Activated CD4-positive, alpha-beta memory T cell treated with anti-CD3 and anti-CD28 coated beads for 36 hours (primary cell): ENCODE results near the gene RCAN1. TPM values are rescaled to one million over a fixed set of nuclear protein-coding genes. Genes with fewer than 3 reads are reported as not detected.
"Not testable (repeated sequence)": the region's sequence is repeated elsewhere in the genome, so short reads cannot be mapped to it uniquely, and the experiment has no call there.

Experiments used
- CTCF ChIA-PET: fragments of 350-600 bp; sonication (Branson Sonifier 250); formaldehyde crosslinking; loops from one replicate; lab custom pipeline; 2021; ENCODE audit warnings: antibody characterized with exemption, inconsistent platforms; lab: Charles Lee
- POLR2A ChIA-PET: fragments of 350-600 bp; sonication (Branson Sonifier 250); formaldehyde crosslinking; loops from one replicate; lab custom pipeline; 2021; ENCODE audit warnings: antibody characterized with exemption; lab: Charles Lee
- DNase-seq: peaks from one replicate; pipeline ENCODE4 v3.0.0-alpha.2; 2020
- H3K27ac Mint-ChIP-seq: one replicate; pipeline ENCODE4 v1.8.0; 2021; ENCODE audit warnings: mixed read lengths
- H3K27me3 Mint-ChIP-seq: one replicate; pipeline ENCODE4 v1.8.0; 2021; ENCODE audit warnings: mixed read lengths
- H3K36me3 Mint-ChIP-seq: one replicate; pipeline ENCODE4 v1.8.0; 2021; ENCODE audit warnings: mixed read lengths
- H3K4me1 Mint-ChIP-seq: one replicate; pipeline ENCODE4 v1.8.0; 2021; ENCODE audit warnings: low read depth, mixed read lengths
- H3K4me3 Mint-ChIP-seq: one replicate; pipeline ENCODE4 v1.8.0; 2021; ENCODE audit warnings: mild to moderate bottlenecking, mixed read lengths
- H3K9me3 Mint-ChIP-seq: one replicate; pipeline ENCODE4 v1.8.0; 2021; ENCODE audit warnings: mixed read lengths
- intact Hi-C: fragments of 100-400 bp; cut with micrococcal nuclease; formaldehyde crosslinking; loops from one replicate; pipeline ENCODE4 v1.15.1; 2023
- total RNA-seq, 2 experiments: library from RNA; stranded (reverse); gene quantifications; one replicate each; pipeline ENCODE4 v1.2.3, GENCODE V29; 2021

Gene RCAN1
- total RNA-seq, 2 experiments from 2014 or later, result 8.6 to 9.7 TPM

GRCh38 chr21:34560021-34560420 is 54.9 kb downstream of the RCAN1 start:
- H3K27me3 Mint-ChIP-seq, result no peaks in the 10 kb centered on the region
- ChIA-PET POLR2A (no interaction called here), CTCF (no interaction called here)
- H3K4me3 Mint-ChIP-seq, result no peak overlapping the region
- intact Hi-C loops, result no loop called here
- peaks cover 5% of the 10 kb centered on the region for H3K4me1 Mint-ChIP-seq
- DNase-seq, result no peak
- peaks cover 4% of the 10 kb centered on the region for H3K36me3 Mint-ChIP-seq
- no peak overlapping the region for H3K27ac Mint-ChIP-seq
- peaks cover 3% of the 10 kb centered on the region for H3K9me3 Mint-ChIP-seq

DNA sequence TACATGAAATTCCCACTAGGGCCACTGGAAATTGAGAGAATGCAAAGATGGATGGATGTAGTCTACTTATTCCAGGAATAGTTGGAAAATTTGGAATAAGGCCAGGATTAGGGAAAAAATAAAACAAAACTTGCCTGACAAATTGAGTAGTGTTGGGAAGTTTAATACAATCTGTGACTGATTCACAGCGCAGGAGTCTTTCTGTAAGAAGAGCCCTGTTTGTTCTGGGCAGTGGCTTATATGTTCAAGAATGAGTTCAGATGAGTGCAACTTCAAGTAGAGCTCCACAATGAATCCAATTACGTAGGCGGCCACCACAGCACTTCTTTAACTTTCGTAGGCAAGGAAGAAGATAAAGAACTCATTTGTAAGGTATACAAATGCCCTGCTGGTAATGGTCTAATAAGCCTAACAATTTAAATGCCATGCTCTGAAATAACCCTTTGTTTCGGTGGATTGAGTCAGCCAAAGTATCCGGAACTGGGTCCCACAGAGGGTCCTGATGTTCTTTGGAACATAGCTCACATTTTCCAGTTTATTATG is 55.8 kb downstream of the RCAN1 start:
- Mint-ChIP-seq H3K36me3 (peaks cover 12% of the 10 kb centered on the region), H3K9me3 (peaks cover 10% of the 10 kb centered on the region), H3K4me3 (no peak overlapping the region), H3K27ac (no peak overlapping the region), H3K4me1 (peaks cover 5% of the 10 kb centered on the region), H3K27me3 (no peaks in the 10 kb centered on the region)
- intact Hi-C loops, result no loop called here
- ChIA-PET CTCF (interaction anchor here (1.2 kb wide), 1 partner anchor 49 kb away, joined by 6 read pairs; no protein-coding TSS in a partner anchor), POLR2A (no interaction called here)
- DNase-seq, result no peak

DNA sequence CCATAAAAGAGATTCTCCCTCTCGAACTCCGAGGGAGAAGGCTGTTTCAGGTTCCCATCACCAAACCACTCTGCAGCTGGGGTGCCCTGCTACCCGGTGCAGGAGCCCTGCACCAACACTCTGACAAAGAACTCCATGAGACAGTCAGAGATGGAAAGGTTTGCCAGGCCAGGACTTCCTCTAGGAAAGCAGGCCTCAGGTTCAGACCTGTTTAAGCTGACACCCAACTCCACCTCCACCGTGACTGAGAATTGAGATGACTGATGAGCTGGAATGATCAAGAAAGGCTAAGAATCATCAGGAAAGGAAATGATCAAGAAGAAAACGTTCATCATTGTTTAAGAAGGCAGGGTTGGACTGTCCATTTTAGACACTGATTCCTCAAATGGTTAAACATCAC is 56.7 kb downstream of the RCAN1 start:
- Mint-ChIP-seq H3K9me3 (peaks cover 11% of the 10 kb centered on the region), H3K4me3 (no peak overlapping the region), H3K27ac (no peak overlapping the region), H3K4me1 (peaks cover 10% of the 10 kb centered on the region), H3K36me3 (peaks cover 12% of the 10 kb centered on the region), H3K27me3 (no peaks in the 10 kb centered on the region)
- POLR2A ChIA-PET, result no interaction called here
- intact Hi-C loops, result no loop called here
- CTCF ChIA-PET, result interaction anchor here (0.6 to 1.2 kb wide), 2 partner anchors 48 to 60 kb away, joined by 4 to 6 read pairs; no protein-coding TSS in a partner anchor
- DNase-seq, result no peak

GRCh38 chr21:34557261-34557660 is 57.7 kb downstream of the RCAN1 start:
- CTCF ChIA-PET, result no interaction called here
- DNase-seq, result peak; percentile 43
- H3K36me3 Mint-ChIP-seq, result peaks cover 12% of the 10 kb centered on the region
- no peaks in the 10 kb centered on the region for H3K27me3 Mint-ChIP-seq
- no peak overlapping the region for H3K4me3 Mint-ChIP-seq
- no peak overlapping the region for H3K27ac Mint-ChIP-seq
- H3K9me3 Mint-ChIP-seq, result peaks cover 11% of the 10 kb centered on the region
- POLR2A ChIA-PET, result no interaction called here
- intact Hi-C loops, result no loop called here
- peaks cover 14% of the 10 kb centered on the region for H3K4me1 Mint-ChIP-seq

- H3K27me3 Mint-ChIP-seq, intact Hi-C loops, H3K4me3 Mint-ChIP-seq, DNase-seq, H3K27ac Mint-ChIP-seq: not testable (repeated sequence)
- CTCF ChIA-PET, result interaction anchor here (0.6 kb wide), 1 partner anchor 48 kb away, joined by 3 read pairs; no protein-coding TSS in a partner anchor
- peaks cover 14% of the 10 kb centered on the region for H3K4me1 Mint-ChIP-seq
- POLR2A ChIA-PET, result interaction anchor here (0.6 kb wide), 1 partner anchor 530 kb away, joined by 3 read pairs; no protein-coding TSS in a partner anchor
- H3K36me3 Mint-ChIP-seq, result peaks cover 12% of the 10 kb centered on the region
- peaks cover 11% of the 10 kb centered on the region for H3K9me3 Mint-ChIP-seq
Measured at GRCh38 chr21:34554670-34555069, 60.2 kb downstream of the RCAN1 start.

GRCh38 chr21:34554227-34554626 is 60.7 kb downstream of the RCAN1 start:
- Mint-ChIP-seq H3K4me1 (peaks cover 14% of the 10 kb centered on the region), H3K27me3 (no peaks in the 10 kb centered on the region), H3K9me3 (peaks cover 11% of the 10 kb centered on the region), H3K36me3 (peaks cover 12% of the 10 kb centered on the region), H3K27ac (no peak overlapping the region), H3K4me3 (no peak overlapping the region)
- intact Hi-C loops, result no loop called here
- no peak for DNase-seq
- ChIA-PET CTCF (interaction anchor here (0.6 kb wide), 1 partner anchor 48 kb away, joined by 3 read pairs; no protein-coding TSS in a partner anchor), POLR2A (interaction anchor here (0.6 kb wide), 1 partner anchor 529 kb away, joined by 3 read pairs; no protein-coding TSS in a partner anchor)

DNA sequence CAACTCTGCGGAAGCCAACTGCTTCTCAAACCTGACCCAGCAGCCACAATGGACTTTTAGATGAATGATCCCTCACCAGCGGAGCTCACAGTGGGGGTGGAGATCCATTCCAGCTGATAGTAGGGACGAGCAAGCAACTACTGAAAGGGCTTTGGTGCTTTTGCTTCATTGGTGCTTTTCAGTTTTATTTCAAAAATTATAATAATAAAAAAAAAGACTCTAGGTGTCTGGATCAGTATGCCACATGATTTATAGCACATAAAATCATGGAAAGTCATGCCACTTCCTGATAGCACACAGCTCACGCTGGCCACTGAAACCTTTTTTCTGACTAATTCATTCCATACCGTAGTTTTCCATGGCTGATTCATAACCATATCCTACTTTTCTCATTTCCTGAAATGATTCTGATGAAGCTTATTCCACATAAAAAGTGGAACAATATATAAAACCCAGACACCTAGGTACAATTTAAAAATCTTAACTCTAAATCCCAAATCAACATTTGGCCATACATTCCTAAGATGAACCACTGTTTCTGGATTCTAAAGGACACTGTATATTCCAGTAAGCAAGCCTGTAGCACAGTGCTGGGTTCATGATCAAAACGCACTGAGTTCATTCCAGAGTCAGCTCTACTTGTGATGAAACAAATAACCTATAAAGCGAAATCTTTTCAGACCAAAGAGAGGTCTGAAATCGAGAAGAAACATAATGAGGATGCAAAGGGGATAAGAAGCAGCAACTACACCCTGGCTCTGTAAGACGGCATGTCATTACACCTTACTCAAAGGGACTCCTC is 61.6 kb downstream of the RCAN1 start:
- ChIA-PET POLR2A (interaction anchor here (0.7 to 1.1 kb wide), 3 partner anchors 10 to 27 kb away, joined by 3 to 4 read pairs (median 3); no protein-coding TSS in a partner anchor), CTCF (interaction anchor here (0.9 kb wide), 1 partner anchor 78 kb away, joined by 3 read pairs; no protein-coding TSS in a partner anchor)
- intact Hi-C loops, result loop anchor here (2.0 kb wide), 1 partner anchor 27 kb away; no protein-coding TSS in a partner anchor
- Mint-ChIP-seq H3K27ac (no peak overlapping the region), H3K36me3 (peaks cover 12% of the 10 kb centered on the region), H3K9me3 (peaks cover 11% of the 10 kb centered on the region), H3K4me1 (peaks cover 14% of the 10 kb centered on the region), H3K27me3 (no peaks in the 10 kb centered on the region), H3K4me3 (no peak overlapping the region)
- DNase-seq, result no peak

DNA sequence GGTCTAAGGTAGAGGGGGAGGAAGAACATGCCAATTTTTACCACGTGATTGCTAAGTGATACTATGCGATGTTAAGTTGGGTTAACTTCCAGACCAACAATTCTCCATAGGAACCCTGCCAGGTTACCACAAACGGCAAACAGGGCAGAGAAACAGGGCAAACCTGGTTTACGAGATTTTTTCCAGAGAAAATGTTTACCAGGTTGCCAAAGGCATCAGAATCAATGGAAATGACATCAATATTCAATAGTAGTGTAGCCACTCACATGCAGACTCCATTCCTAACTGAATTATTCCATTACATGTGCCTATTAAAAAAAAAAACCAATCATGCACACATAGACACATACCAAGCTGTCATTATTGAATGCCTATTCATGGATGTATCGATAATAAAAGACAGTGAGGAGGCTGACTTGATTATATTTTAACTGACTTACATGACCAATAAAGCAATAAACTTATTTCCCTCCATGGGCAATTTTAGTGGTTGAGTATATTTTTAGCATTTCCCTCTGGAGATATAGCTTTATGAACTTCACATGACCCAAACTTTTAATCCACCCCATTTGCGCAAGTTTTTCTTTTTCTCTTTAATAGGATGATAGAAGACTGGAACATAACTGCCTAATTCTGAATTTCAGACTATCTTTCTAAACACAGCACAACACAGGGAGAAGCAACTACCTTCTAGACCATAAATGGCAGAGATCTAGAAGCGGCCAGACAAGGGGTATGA is 62.4 kb downstream of the RCAN1 start:
- DNase-seq, result no peak
- intact Hi-C loops, result loop anchor here (2.0 kb wide), 1 partner anchor 26 kb away; no protein-coding TSS in a partner anchor
- peaks cover 11% of the 10 kb centered on the region for H3K9me3 Mint-ChIP-seq
- H3K4me1 Mint-ChIP-seq, result peaks cover 13% of the 10 kb centered on the region
- no peak overlapping the region for H3K4me3 Mint-ChIP-seq
- CTCF ChIA-PET, result interaction anchor here (0.9 kb wide), 2 partner anchors 9 to 79 kb away, joined by 3 read pairs; no protein-coding TSS in a partner anchor
- no peak overlapping the region for H3K27ac Mint-ChIP-seq
- H3K36me3 Mint-ChIP-seq, result peaks cover 12% of the 10 kb centered on the region
- POLR2A ChIA-PET, result interaction anchor here (1.1 to 1.4 kb wide), 2 partner anchors 26 kb away, joined by 4 read pairs; no protein-coding TSS in a partner anchor
- H3K27me3 Mint-ChIP-seq, result no peaks in the 10 kb centered on the region

DNA sequence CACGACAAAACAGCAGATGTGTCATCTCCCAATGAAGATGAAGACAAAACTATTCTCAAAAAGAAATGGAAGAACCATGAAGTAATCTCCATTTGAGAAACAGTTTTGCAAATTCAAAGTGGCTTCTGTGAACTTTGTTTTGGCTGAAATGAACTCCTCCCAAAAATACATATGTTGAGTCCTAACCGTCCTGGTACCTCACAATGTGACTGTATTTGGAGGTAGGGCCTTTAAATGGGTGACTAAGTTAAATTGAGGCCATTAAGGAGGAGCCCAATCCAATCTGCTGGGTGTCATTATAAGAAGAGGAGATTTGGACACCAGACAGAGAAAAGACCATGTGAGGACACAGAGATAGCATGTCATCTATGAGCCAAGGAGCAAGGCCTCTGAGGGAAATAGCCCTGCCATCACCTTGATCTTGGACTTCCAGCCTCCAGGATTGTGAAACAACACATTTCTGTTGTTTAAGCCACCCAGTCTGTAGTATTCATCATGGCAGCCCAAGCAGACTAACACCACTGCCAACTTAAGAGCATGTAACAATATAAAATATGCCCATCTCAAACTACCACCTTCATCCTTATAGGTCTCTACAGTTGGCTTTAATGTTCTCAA is 64.6 kb downstream of the RCAN1 start:
- Mint-ChIP-seq H3K4me3 (no peak overlapping the region), H3K27me3 (no peaks in the 10 kb centered on the region), H3K9me3 (peaks cover 11% of the 10 kb centered on the region), H3K27ac (no peak overlapping the region), H3K4me1 (peaks cover 18% of the 10 kb centered on the region), H3K36me3 (peaks cover 11% of the 10 kb centered on the region)
- intact Hi-C loops, result no loop called here
- ChIA-PET POLR2A (no interaction called here), CTCF (no interaction called here)
- no peak for DNase-seq

DNA sequence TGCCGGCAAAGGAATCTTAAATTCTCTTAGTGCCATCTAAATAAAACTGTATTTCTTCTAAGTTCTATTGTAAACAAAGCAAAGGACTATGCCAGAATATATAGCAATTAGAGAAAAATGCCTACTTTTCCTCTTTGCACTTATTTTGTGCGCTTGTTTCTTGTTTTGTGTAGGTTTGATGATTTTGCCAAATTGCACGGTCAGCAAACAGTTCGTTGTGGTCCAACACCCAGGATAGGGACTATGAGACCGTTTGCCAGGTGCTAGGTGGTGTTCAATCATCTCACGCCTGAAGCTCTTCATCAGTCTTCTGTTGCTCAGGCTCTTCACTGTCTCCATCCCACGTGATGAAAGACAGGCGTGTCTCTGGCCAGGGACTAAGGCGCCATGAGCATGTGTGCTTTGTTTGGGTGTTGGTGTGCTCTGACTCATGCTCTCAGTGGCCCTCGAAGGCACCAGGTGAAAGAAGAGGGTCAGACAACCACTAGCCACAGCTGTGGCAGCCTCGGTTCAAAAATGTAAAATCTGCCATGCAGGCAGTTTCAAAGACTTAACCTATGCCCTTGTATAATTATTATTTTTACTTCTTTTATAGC is 66.0 kb downstream of the RCAN1 start:
- intact Hi-C loops, result loop anchor here (5.0 kb wide), 1 partner anchor 33 kb away; no protein-coding TSS in a partner anchor
- no peak overlapping the region for H3K4me3 Mint-ChIP-seq
- H3K9me3 Mint-ChIP-seq, result no peaks in the 10 kb centered on the region
- H3K27me3 Mint-ChIP-seq, result no peaks in the 10 kb centered on the region
- ChIA-PET POLR2A (no interaction called here), CTCF (no interaction called here)
- no peak overlapping the region for H3K27ac Mint-ChIP-seq
- H3K4me1 Mint-ChIP-seq, result peaks cover 24% of the 10 kb centered on the region
- H3K36me3 Mint-ChIP-seq, result no peaks in the 10 kb centered on the region
- no peak for DNase-seq

GRCh38 chr21:34546542-34546941 is 68.4 kb downstream of the RCAN1 start:
- H3K27ac Mint-ChIP-seq, result no peak overlapping the region
- peaks cover 15% of the 10 kb centered on the region for H3K4me1 Mint-ChIP-seq
- POLR2A ChIA-PET, result no interaction called here
- intact Hi-C loops, result loop anchor here (5.0 kb wide), 1 partner anchor 36 kb away; no protein-coding TSS in a partner anchor
- H3K27me3 Mint-ChIP-seq, result no peaks in the 10 kb centered on the region
- DNase-seq, result no peak
- H3K36me3 Mint-ChIP-seq, result peaks cover 3% of the 10 kb centered on the region
- H3K9me3 Mint-ChIP-seq, result peaks cover 9% of the 10 kb centered on the region
- no peak overlapping the region for H3K4me3 Mint-ChIP-seq
- CTCF ChIA-PET, result interaction anchor here (0.8 to 1.0 kb wide), 2 partner anchors 29 to 36 kb away, joined by 3 read pairs; no protein-coding TSS in a partner anchor
